GM21526 (cell line): ENCODE data around the gene ATP6V0E2.
"Not testable (repeated sequence)": the region's sequence is repeated elsewhere in the genome, so short reads cannot be mapped to it uniquely, and the experiment has no call there.

ENCODE experiments used
- ATAC-seq: cut with Tn5 transposase; IDR thresholded peaks from one replicate; pipeline ENCODE4 v1.9.1; 2021; ENCODE audit warnings: moderate library complexity; ENCODE audit not compliant: unreplicated experiment, low FRiP score

Gene ATP6V0E2

GRCh38 chr7:149873074-149873969 is at the start of gene ATP6V0E2:
Gene ATP6V0E2, plus strand, starts transcription at chr7:149873969. Its CDS starts 97 bp downstream, at chr7:149874066.
- peak; percentile 88 for ATAC-seq

- ATAC-seq: no peak
These were observed 49.4 kb upstream of the ATP6V0E2 start for GRCh38 chr7:149824301-149824741.

GRCh38 chr7:149824748-149825566 is 48.8 kb upstream of the ATP6V0E2 start:
- ATAC-seq: no peak

- ATAC-seq: no peak
These were observed 48.0 kb upstream of the ATP6V0E2 start for GRCh38 chr7:149825567-149826343.

GRCh38 chr7:149826344-149827088 is 47.3 kb upstream of the ATP6V0E2 start:
- no peak for ATAC-seq

GRCh38 chr7:149827089-149827981 is 46.4 kb upstream of the ATP6V0E2 start:
- ATAC-seq: no peak

- no peak for ATAC-seq
These were observed 45.1 kb upstream of the ATP6V0E2 start for GRCh38 chr7:149828357-149829309.

- ATAC-seq: not testable (repeated sequence)
These were observed 43.2 kb upstream of the ATP6V0E2 start for GRCh38 chr7:149830527-149830926.

GRCh38 chr7:149830997-149831740 is 42.6 kb upstream of the ATP6V0E2 start:
- ATAC-seq: no peak

GRCh38 chr7:149831741-149832219 is 42.0 kb upstream of the ATP6V0E2 start:
- ATAC-seq: no peak

GRCh38 chr7:149832332-149833041 is 41.3 kb upstream of the ATP6V0E2 start:
- no peak for ATAC-seq

- no peak for ATAC-seq
These were observed 40.2 kb upstream of the ATP6V0E2 start for GRCh38 chr7:149833495-149834130.

GRCh38 chr7:149834601-149835000 is 39.2 kb upstream of the ATP6V0E2 start:
- ATAC-seq: no peak

- ATAC-seq: no peak
These were observed 37.3 kb upstream of the ATP6V0E2 start for GRCh38 chr7:149836434-149836833.

GRCh38 chr7:149837564-149838223 is 36.1 kb upstream of the ATP6V0E2 start:
- no peak for ATAC-seq
